ENCODE results near the gene SELENOH. TPM values are rescaled to one million over a fixed set of nuclear protein-coding genes. Genes with fewer than 3 reads are reported as not detected.
"Not testable (repeated sequence)": the region's sequence is repeated elsewhere in the genome, so short reads cannot be mapped to it uniquely, and the experiment has no call there.

The SELENOH gene
- total RNA-seq, 1 experiment from 2014 or later, result 112 TPM

- CTCF ChIA-PET, result no interaction called here
Observed at GRCh38 chr11:57703341-57703740, 38.0 kb upstream of the SELENOH start.

GRCh38 chr11:57704932-57705331 lies 36.4 kb upstream of the SELENOH start:
- Histone ChIP-seq H3K36me3 (ENCODE audit: control insufficient read depth, insufficient read depth, low read length) (peaks cover 7% of the 10 kb centered on the region), H3K27ac (ENCODE audit: low read length) (no peak overlapping the region), H3K4me1 (ENCODE audit: control insufficient read depth, insufficient read depth, low read length) (no peaks in the 10 kb centered on the region), H3K4me3 (ENCODE audit: low read depth in 2 of 2, low read length in 2 of 2) (no peak overlapping the region), H3K9me3 (ENCODE audit: control insufficient read depth, insufficient read depth, low read depth, low read length) (no peaks in the 10 kb centered on the region), H3K27me3 (ENCODE audit: control insufficient read depth, insufficient read depth, low read length) (no peaks in the 10 kb centered on the region)
- BruUV-seq (replicated peaks), result no TSS peak
- ATAC-seq (no peak), DNase-seq (ENCODE audit: low read depth, low spot score) (no peak)
- POLR2A ChIA-PET, result no interaction called here
- CTCF ChIA-PET, result no interaction called here
- TF ChIP-seq CTCF (IDR thresholded peaks at IDR 0.05) (no peak), POLR2AphosphoS5 (IDR thresholded peaks at IDR 0.05; ENCODE audit: low read depth, low read length) (no peak), REST (IDR thresholded peaks at IDR 0.05; ENCODE audit: insufficient read depth in 1 of 2, low read depth in 2 of 2, low read length in 1 of 2) (no peak), TCF7L2 (IDR thresholded peaks at IDR 0.05; ENCODE audit: low read depth, low read length) (no peak), SIN3A (IDR thresholded peaks at IDR 0.05; ENCODE audit: borderline replicate concordance, insufficient read depth, low read depth, low read length) (no peak)
- in situ Hi-C loops (cut with HindIII; ENCODE audit: low pct_unique_long_range_greater_than_20kb, low sequenced_read_pairs) (no loop called here), intact Hi-C loops (cut with micrococcal nuclease; ENCODE audit: unreplicated experiment) (no loop called here)

More at GRCh38 chr11:57703341-57703740, 38.0 kb upstream of the SELENOH start:
- POLR2A ChIA-PET, result interaction anchor here (0.7 kb wide), 1 partner anchor 32 kb away, joined by 4 read pairs; no protein-coding TSS in a partner anchor
- no peaks in the 10 kb centered on the region for H3K4me1 ChIP-seq (ENCODE audit: control insufficient read depth, insufficient read depth, low read length)
- intact Hi-C loops (cut with micrococcal nuclease; ENCODE audit: unreplicated experiment) (no loop called here), in situ Hi-C loops (cut with HindIII; ENCODE audit: low pct_unique_long_range_greater_than_20kb, low sequenced_read_pairs) (no loop called here)
- H3K9me3 ChIP-seq (ENCODE audit: control insufficient read depth, insufficient read depth, low read depth, low read length), result no peaks in the 10 kb centered on the region
- no TSS peak for BruUV-seq (replicated peaks)
- no peak for TF ChIP-seq SIN3A (IDR thresholded peaks at IDR 0.05; ENCODE audit: borderline replicate concordance, insufficient read depth, low read depth, low read length)
- TF ChIP-seq CTCF (IDR thresholded peaks at IDR 0.05), result no peak
- TF ChIP-seq POLR2AphosphoS5 (IDR thresholded peaks at IDR 0.05; ENCODE audit: low read depth, low read length), result no peak
- no peak for TF ChIP-seq TCF7L2 (IDR thresholded peaks at IDR 0.05; ENCODE audit: low read depth, low read length)
- no peak for TF ChIP-seq REST (IDR thresholded peaks at IDR 0.05; ENCODE audit: insufficient read depth in 1 of 2, low read depth in 2 of 2, low read length in 1 of 2)
- peaks cover 16% of the 10 kb centered on the region for H3K36me3 ChIP-seq (ENCODE audit: control insufficient read depth, insufficient read depth, low read length)
- no peak for ATAC-seq
- DNase-seq (ENCODE audit: low read depth, low spot score), result no peak
- no peak overlapping the region for H3K27ac ChIP-seq (ENCODE audit: low read length)
- no peak overlapping the region for H3K4me3 ChIP-seq (ENCODE audit: low read depth in 2 of 2, low read length in 2 of 2)
- H3K27me3 ChIP-seq (ENCODE audit: control insufficient read depth, insufficient read depth, low read length), result no peaks in the 10 kb centered on the region

GRCh38 chr11:57705432-57705831 lies 35.9 kb upstream of the SELENOH start:
- CTCF ChIA-PET, result not testable (repeated sequence)

More at GRCh38 chr11:57705432-57705831, 35.9 kb upstream of the SELENOH start:
- DNase-seq (ENCODE audit: low read depth, low spot score); H3K27me3 ChIP-seq (ENCODE audit: control insufficient read depth, insufficient read depth, low read length); H3K4me3 ChIP-seq (ENCODE audit: low read depth in 2 of 2, low read length in 2 of 2); H3K9me3 ChIP-seq (ENCODE audit: control insufficient read depth, insufficient read depth, low read depth, low read length); POLR2A ChIA-PET; BruUV-seq (replicated peaks); in situ Hi-C loops (cut with HindIII; ENCODE audit: low pct_unique_long_range_greater_than_20kb, low sequenced_read_pairs); H3K36me3 ChIP-seq (ENCODE audit: control insufficient read depth, insufficient read depth, low read length); intact Hi-C loops (cut with micrococcal nuclease; ENCODE audit: unreplicated experiment); H3K27ac ChIP-seq (ENCODE audit: low read length); ATAC-seq; H3K4me1 ChIP-seq (ENCODE audit: control insufficient read depth, insufficient read depth, low read length): not testable (repeated sequence)
